ENCODE measurements around the gene FHOD3. TPM values are rescaled to one million over a fixed set of nuclear protein-coding genes. Genes with fewer than 3 reads are reported as not detected.

The FHOD3 gene
- total and polyA plus RNA-seq, 2 of the 8 experiments (the other 6 are each of a cell fraction or from before 2014, with no cell fraction given) = 9.7 to 10.5 TPM

- TF ChIP-seq POLR2A (IDR thresholded peaks at IDR 0.05; ENCODE audit: control extremely low read depth in 1 of 2, low read depth in 2 of 2, low read length in 2 of 2) (no peak), HDAC6 (IDR thresholded peaks at IDR 0.05; ENCODE audit: low read depth, low read length) (no peak), CHD7 (IDR thresholded peaks at IDR 0.05; ENCODE audit: insufficient replicate concordance, low read length) (no peak), RNF2 (IDR thresholded peaks at IDR 0.05; ENCODE audit: borderline replicate concordance, low read depth, low read length, missing control alignments, poor library complexity, severe bottlenecking) (no peak)
Measured at GRCh38 chr18:36593001-36593400, 295.5 kb downstream of the FHOD3 start (continued).
